Right lung (tissue), 5 donors: ENCODE measurements around the gene GRK3. TPM values are rescaled to one million over a fixed set of nuclear protein-coding genes. Genes with fewer than 3 reads are reported as not detected.

Experiments
- DNase-seq, 2 donors: peaks; one replicate each; pipeline ENCODE4 v3.0.0-alpha.2; 2013
- polyA plus RNA-seq, 5 donors: library from polyadenylated mRNA; unstranded; fragments of 120-200 nt; gene quantifications; one replicate each; pipeline versions ENCODE4 v1.2.1 to v1.2.3, GENCODE V29; 2013; ENCODE audit warnings: inconsistent platforms in 1 of 5, low replicate concordance in 1 of 5; ENCODE audit not compliant: insufficient read length in 5 of 5, insufficient read depth in 1 of 5

The GRK3 gene
- polyA plus RNA-seq, 5 donors, result 14.2 to 25.3 (median 20.4) TPM

GRCh38 chr22:25660336-25660735 lies 95.9 kb downstream of the GRK3 start:
- no peak for DNase-seq

- peak; percentile 82 to 87 for DNase-seq
These were observed 96.6 kb downstream of the GRK3 start for GRCh38 chr22:25661073-25661472.

- DNase-seq, result no peak
These were observed 99.2 kb downstream of the GRK3 start for GRCh38 chr22:25663654-25664053.

DNA sequence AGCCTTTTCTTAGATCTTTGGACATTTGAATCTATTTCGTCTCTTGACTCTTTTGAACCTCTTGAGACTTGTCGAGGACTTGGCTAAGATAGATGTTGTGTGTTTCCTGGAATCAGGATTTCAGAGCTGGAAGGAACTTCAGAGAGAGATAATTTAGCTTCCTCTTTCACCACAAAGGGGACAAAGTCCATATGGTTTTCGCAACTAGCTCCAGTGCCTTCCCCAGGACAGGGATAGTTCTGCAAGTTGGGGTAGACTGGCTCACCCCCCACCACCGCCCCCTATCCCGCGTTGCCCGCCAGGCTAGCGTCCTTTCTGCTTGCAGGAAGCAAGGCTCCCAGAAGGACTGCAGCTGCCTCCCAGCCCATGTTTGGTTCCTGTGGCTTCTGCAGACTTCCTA lies 101.8 kb downstream of the GRK3 start:
- DNase-seq, result peak; percentile 87 to 91

GRCh38 chr22:25668437-25668836 lies 104.0 kb downstream of the GRK3 start:
- DNase-seq, result peak; percentile 90 to 94

DNA sequence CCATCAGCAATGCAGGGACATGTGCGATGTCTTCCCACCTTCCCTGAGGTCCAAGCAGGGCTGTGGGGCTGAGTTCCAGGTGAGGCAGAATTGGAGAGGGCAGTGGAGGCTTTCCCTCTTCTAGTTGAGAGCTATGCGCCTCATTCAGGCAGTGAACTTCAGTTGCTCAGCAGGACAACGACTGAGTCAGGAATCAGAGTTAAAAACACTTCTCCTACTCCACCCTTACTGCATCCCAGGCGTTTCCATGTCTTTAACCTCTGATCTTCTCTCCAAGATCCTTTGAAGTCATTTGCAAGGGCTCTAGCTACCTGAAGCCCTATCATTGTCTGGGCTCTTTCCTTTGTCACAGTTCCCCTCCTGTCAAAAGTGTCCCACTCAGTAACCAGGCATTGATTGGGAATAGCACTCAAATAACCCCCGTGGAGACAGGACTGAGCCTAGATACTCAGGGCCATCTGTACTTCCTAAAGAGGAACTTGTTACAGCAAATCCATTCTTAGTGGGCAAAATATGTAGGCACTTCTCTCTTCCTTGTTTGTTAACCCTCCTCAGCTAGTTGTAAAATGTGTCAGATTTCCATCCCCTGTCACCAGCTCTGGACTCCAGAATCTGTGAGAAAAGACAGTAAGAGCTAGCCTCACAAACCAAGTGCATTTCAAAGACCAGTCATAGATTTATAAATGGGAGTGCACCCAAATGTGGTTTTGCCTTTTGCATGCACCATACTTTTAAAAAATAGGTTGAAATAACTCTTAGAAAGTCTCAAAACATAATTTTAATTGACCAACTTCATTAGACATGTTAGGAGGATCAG lies 105.0 kb downstream of the GRK3 start:
- no peak for DNase-seq

- DNase-seq, result no peak
These were observed 105.6 kb downstream of the GRK3 start for GRCh38 chr22:25670070-25670461.

- no peak for DNase-seq
These were observed 108.0 kb downstream of the GRK3 start for GRCh38 chr22:25672289-25673084.

DNA sequence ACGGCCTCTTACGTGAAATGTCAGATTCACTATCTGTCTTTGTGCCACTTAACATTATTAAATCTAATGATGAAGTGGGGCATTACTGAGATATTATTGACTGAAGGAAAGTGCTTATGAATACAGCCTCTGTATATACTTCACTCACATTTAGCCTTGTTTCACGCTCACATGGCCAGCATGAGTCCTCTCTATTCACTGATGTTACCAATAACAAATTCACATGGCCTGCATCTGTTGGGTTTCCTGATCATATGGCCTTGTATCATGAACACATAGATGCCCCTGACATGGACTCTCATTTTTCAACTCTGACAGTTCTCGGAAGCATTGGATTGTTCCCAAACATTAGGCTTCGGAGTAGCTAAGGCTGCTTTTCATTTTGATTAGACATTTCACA lies 109.2 kb downstream of the GRK3 start:
- DNase-seq, result no peak

DNA sequence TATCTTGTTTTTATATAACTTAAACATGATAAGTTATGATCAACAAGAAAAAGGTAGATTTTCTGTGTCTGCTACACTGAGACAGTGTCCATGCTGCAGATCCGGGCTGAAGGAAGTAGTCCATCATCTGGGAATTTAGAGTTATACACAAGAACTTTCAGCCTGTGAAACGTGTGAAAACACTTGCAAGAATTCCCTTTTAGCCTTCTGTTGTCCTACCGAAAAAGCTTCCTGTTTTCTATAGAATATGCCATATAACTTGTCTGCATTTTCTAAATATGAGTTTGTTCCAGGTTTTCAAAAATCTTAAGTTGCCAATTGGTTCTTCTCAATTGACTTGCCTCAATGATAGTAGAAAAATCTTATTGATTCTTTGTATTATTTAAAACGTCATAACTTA lies 113.2 kb downstream of the GRK3 start:
- no peak for DNase-seq

GRCh38 chr22:25680051-25680450 lies 115.6 kb downstream of the GRK3 start:
- no peak for DNase-seq

- DNase-seq, result no peak
These were observed 116.5 kb downstream of the GRK3 start for GRCh38 chr22:25680956-25681355.

- no peak for DNase-seq
These were observed 117.6 kb downstream of the GRK3 start for GRCh38 chr22:25682109-25682508.

DNA sequence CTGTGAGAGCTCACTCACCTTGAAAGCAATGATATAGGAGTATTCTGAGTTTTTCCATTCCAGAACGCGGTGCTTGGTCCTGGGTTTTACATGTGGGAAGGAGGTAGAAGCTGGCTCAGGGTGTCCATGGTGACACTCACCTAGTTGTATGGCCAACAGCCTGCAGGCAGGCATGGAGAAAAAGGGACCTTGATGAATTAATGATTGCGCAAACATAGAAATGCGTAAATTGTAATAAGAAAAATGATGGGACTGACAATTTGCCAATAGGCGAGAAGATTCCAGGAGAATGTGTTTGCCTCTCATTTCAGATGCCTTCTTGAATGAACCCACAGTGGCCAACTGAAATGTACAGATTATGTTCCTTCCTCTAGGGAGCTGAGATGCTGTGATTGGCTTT lies 124.2 kb downstream of the GRK3 start:
- DNase-seq, result no peak

DNA sequence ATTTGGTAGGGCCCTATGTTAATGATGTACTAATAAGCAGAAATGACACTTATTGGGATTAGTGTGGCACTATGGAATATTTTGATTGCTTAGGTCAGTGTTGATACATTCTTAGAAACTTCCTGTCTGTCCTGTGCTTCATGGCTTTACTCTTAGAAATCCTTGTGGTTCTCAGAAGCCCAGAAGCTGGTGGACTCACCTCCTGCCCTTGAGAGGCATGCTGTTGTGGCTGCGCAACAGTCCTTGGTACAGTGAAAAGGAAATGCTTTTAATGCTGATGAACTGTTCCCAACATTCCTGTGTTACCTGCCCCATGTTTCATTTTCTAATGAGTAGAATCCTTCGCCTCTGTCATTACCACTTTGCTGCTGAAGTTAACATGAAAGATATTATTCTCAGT lies 125.2 kb downstream of the GRK3 start:
- no peak for DNase-seq

DNA sequence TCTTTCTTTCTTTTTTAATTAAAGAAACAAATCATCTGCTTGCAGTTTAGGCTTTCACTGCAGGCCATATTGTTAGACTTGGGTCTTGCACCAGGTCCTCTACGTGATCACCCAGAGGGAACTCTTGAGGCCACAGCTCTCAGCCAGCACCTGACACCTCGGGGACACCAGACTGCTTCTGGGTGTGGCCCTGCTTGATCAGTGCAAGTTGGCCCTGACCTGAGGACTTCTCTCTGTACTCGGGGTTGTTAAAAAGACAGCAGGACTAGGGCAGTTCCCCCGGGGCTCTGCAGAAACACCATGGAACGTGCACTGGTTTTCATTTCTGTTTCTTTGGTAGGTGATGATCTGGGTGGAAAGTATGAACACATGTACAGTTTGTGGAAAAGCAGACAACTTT lies 126.3 kb downstream of the GRK3 start:
- DNase-seq, result no peak

DNA sequence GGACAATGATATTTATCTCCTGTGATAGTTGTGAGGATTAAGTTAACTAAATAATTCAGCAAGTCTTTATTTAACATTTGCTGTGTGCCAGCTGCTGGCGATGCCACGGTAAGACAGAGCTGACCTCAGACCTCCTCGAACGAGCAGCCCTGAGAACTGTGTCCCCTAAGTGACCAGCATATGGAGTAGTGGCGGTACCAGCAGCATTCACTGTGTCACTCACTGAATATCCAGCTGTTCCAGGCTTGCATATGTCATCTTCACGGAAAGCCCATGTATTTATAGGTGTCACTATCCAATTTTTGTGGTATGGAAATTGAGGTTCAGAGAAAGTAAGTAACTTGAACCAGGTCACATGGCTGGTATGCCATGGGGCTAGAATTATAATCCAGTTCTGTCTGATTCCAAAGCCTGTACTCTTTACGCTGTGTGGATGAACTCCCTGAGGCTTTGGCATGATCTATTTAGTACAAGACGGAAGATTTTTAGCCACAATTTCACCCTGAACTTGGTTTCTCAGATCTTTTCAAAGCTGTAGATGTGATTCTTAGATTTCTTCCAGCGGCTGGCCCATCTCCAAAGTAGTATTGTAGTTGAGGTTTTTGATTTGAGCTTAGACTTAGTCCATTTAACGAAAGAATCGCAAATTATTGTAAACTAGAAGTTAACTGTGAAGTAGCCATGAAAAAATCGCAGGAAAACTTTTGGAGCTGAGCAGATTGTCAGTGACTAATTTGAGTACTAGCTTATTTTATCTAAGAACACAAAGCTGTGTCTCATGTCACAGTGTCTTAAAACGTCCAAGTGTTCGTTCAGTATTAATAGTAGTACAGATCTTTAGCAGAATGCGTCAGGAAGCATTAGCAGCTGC lies 128.2 kb downstream of the GRK3 start:
- DNase-seq, result no peak

GRCh38 chr22:25693268-25693565 lies 128.7 kb downstream of the GRK3 start:
- no peak for DNase-seq

DNA sequence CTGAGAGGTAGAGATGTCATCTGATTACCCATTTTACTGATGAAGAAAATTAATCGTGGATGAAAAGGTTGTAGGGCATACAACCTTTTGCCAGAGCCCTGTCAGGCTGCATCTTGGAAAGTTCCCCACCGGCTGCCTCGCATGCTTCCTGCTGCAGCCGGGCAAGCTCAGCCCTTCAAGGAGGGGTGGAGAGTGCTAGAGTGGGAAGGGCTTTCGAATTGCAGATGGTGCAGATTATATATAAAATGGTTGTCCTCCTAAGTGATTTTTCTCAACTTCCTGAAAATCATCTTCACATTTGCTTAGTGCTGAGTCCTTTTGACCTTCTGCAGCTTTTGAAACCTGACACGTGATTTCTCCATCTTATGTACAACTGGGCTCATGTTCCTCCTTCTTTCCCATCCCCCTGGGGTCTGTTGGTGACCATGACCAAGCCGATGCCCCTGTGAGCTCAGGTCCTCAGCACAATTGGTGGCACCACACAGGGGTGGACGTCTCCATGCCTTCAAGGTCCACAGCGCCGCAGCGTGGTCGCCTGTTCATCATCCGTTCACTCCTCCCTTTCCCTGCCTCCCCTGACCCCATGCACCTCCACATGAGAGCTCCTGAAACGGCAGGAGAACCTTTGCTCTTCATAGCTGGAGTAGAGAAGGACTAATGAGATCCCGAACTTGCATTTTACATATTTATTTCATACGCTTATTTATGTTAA lies 129.9 kb downstream of the GRK3 start:
- no peak for DNase-seq

GRCh38 chr22:25695146-25695545 lies 130.7 kb downstream of the GRK3 start:
- DNase-seq, result no peak

DNA sequence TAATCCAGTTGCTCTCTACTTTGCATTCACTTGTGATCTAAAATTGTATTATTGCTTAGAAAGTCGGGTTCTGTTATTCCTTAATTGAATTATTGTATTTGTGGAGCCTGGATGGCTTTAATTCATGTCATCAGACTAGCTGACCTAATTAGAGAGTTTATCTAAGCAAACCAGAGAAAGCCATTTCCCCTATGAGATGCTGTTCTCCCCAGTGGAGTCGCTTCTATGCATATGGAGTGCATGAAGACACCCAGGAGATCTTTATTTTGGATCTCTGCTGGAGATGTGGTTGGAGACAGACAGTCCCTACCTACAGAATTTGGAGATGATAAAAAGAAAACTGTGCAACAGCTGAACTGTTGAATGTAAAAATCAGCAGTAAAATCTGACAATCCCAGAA lies 132.3 kb downstream of the GRK3 start:
- DNase-seq, result no peak

GRCh38 chr22:25697181-25697664 lies 132.7 kb downstream of the GRK3 start:
- no peak for DNase-seq
